Activated CD4-positive, alpha-beta memory T cell treated with anti-CD3 and anti-CD28 coated beads, Interleukin-2, amount 10 ng/mL, durations not matched to agents 7 days and 5 days (primary cell): ENCODE data around the gene PNRC2. TPM values are rescaled to one million over a fixed set of nuclear protein-coding genes. Genes with fewer than 3 reads are reported as not detected.
"Not testable (repeated sequence)": the region's sequence is repeated elsewhere in the genome, so short reads cannot be mapped to it uniquely, and the experiment has no call there.

Experiments
- CTCF ChIA-PET: fragments of 350-600 bp; sonication (Branson Sonifier 250); formaldehyde crosslinking; loops from one replicate; lab custom pipeline; 2021; ENCODE audit warnings: antibody characterized with exemption, inconsistent platforms; lab: Charles Lee
- POLR2A ChIA-PET: fragments of 350-600 bp; sonication (Branson Sonifier 250); formaldehyde crosslinking; loops from one replicate; lab custom pipeline; 2021; ENCODE audit warnings: antibody characterized with exemption; lab: Charles Lee
- DNase-seq: peaks from one replicate; pipeline ENCODE4 v3.0.0-alpha.2; 2020
- H3K27ac Mint-ChIP-seq: one replicate; pipeline ENCODE4 v1.8.0; 2021; ENCODE audit warnings: mild to moderate bottlenecking, mixed read lengths
- H3K27me3 Mint-ChIP-seq: one replicate; pipeline ENCODE4 v1.8.0; 2021; ENCODE audit warnings: mixed read lengths
- H3K36me3 Mint-ChIP-seq: one replicate; pipeline ENCODE4 v1.8.0; 2021; ENCODE audit warnings: low read depth, mixed read lengths
- H3K4me1 Mint-ChIP-seq: one replicate; pipeline ENCODE4 v1.8.0; 2021; ENCODE audit warnings: mixed read lengths
- H3K4me3 Mint-ChIP-seq: one replicate; pipeline ENCODE4 v1.8.0; 2021; ENCODE audit warnings: mild to moderate bottlenecking, mixed read lengths
- H3K9me3 Mint-ChIP-seq: one replicate; pipeline ENCODE4 v1.8.0; 2021; ENCODE audit warnings: mixed read lengths
- total RNA-seq, 2 experiments: library from RNA; stranded (reverse); gene quantifications; one replicate each; pipeline ENCODE4 v1.2.3, GENCODE V29; 2021

Gene PNRC2
- total RNA-seq, 2 experiments from 2014 or later, result 153 to 158 TPM

GRCh38 chr1:23924601-23925000 is 35.0 kb upstream of the PNRC2 start:
- H3K36me3 Mint-ChIP-seq, result no peaks in the 10 kb centered on the region
- peaks cover 2% of the 10 kb centered on the region for H3K4me1 Mint-ChIP-seq
- H3K27ac Mint-ChIP-seq, result no peak overlapping the region
- ChIA-PET POLR2A (no interaction called here), CTCF (no interaction called here)
- H3K27me3 Mint-ChIP-seq, result peaks cover 11% of the 10 kb centered on the region
- no peak for DNase-seq
- H3K9me3 Mint-ChIP-seq, result no peaks in the 10 kb centered on the region
- H3K4me3 Mint-ChIP-seq, result no peak overlapping the region

- H3K4me1 Mint-ChIP-seq, result no peaks in the 10 kb centered on the region
- ChIA-PET CTCF (no interaction called here), POLR2A (no interaction called here)
Observed at GRCh38 chr1:23925279-23925678, 34.3 kb upstream of the PNRC2 start.

DNA sequence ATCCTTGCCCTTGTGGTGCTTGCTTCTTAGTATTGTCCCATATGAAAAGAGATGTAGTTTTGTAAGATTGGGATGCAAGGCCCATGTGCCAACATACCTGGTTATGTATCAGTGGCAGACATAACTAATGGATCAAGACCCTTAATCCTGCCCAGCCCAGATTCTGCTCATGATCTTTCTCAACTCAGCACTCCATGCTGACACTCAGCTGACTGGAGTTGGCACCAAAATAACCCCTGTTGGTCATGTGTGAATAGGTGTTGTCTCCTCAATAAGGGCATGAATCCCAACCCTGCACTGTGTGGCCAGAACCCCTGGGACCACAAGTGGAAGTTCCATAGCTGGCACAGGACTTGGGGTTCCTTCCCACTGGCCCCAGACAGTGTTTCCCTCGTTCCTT is 32.5 kb upstream of the PNRC2 start:
- Mint-ChIP-seq H3K4me1 (no peaks in the 10 kb centered on the region), H3K27me3 (peaks cover 15% of the 10 kb centered on the region), H3K27ac (no peak overlapping the region), H3K4me3 (no peak overlapping the region), H3K36me3 (no peaks in the 10 kb centered on the region), H3K9me3 (no peaks in the 10 kb centered on the region)
- CTCF ChIA-PET, result no interaction called here
- DNase-seq, result no peak
- POLR2A ChIA-PET, result no interaction called here

More at GRCh38 chr1:23925279-23925678, 34.3 kb upstream of the PNRC2 start:
- no peak for DNase-seq
- Mint-ChIP-seq H3K27me3 (peaks cover 10% of the 10 kb centered on the region), H3K9me3 (no peaks in the 10 kb centered on the region), H3K27ac (no peak overlapping the region), H3K4me3 (no peak overlapping the region), H3K36me3 (no peaks in the 10 kb centered on the region)

GRCh38 chr1:23928789-23929188 is 30.8 kb upstream of the PNRC2 start:
- no peak for DNase-seq
- ChIA-PET POLR2A (no interaction called here), CTCF (no interaction called here)
- Mint-ChIP-seq H3K4me3 (no peak overlapping the region), H3K4me1 (no peaks in the 10 kb centered on the region), H3K27me3 (peaks cover 14% of the 10 kb centered on the region), H3K9me3 (no peaks in the 10 kb centered on the region), H3K36me3 (no peaks in the 10 kb centered on the region), H3K27ac (no peak overlapping the region)

DNA sequence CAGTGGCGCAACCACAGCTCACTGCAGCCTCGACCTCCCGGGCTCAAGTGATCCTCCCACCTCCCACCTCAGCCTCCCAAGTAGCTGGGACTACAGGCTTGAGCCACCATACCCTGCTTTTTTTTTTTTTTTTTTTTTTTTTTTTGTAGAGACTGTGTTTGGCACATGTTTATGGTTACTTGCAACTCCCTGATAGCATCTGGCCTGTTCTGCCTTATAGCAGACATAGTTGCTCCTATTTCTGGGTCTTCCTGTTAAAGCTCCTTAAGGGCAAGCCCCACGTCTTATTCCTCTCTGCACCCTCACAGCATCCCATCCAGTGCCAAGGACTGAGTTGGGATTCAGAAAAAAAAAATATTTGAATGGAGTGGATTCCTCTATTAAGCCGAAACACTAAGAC is 29.4 kb upstream of the PNRC2 start:
- no peak for DNase-seq
- CTCF ChIA-PET, result interaction anchor here (0.6 to 1.5 kb wide), 2 partner anchors 14 to 55 kb away, joined by 3 to 5 read pairs; no protein-coding TSS in a partner anchor
- Mint-ChIP-seq H3K4me1 (no peaks in the 10 kb centered on the region), H3K9me3 (no peaks in the 10 kb centered on the region), H3K27me3 (peaks cover 11% of the 10 kb centered on the region), H3K4me3 (no peak overlapping the region), H3K36me3 (no peaks in the 10 kb centered on the region), H3K27ac (no peak overlapping the region)
- POLR2A ChIA-PET, result no interaction called here

DNA sequence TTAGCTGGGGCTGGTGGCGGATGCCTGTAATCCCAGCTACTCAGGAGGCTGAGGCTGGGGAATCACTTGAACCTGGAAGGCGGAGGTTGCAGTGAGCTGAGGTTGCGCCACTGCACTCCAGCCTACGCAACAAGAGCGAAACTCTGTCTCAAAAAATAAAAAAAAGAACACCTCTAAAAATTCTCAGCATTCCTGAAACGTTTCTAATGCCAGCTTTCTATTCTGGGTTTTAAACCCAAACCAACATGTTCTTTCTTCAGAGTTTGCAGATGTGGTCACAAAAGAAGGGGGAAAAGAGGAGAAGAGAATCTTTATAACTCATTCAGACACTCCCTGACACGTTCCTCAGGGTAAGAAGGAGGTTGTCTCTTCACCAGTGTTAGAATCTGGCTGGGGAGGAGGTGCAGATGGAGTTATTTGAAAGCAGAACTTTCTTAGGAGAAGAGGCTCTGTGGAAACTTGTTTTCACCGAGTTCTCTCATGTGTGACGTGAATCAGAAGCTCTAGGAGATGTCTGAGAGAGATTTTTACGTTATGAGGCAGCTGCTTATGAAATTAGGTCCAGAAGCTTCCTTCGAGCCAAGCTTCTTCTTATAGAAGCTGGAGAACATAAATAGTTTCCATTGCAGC is 28.7 kb upstream of the PNRC2 start:
- POLR2A ChIA-PET, result no interaction called here
- no peaks in the 10 kb centered on the region for H3K9me3 Mint-ChIP-seq
- no peak overlapping the region for H3K27ac Mint-ChIP-seq
- peaks cover 11% of the 10 kb centered on the region for H3K27me3 Mint-ChIP-seq
- no peaks in the 10 kb centered on the region for H3K36me3 Mint-ChIP-seq
- no peaks in the 10 kb centered on the region for H3K4me1 Mint-ChIP-seq
- H3K4me3 Mint-ChIP-seq, result no peak overlapping the region
- CTCF ChIA-PET, result interaction anchor here (0.6 to 1.5 kb wide), 3 partner anchors 14 to 714 kb away, joined by 3 to 5 read pairs (median 3); partner anchors contain the start of gene HTR1D
- no peak for DNase-seq

DNA sequence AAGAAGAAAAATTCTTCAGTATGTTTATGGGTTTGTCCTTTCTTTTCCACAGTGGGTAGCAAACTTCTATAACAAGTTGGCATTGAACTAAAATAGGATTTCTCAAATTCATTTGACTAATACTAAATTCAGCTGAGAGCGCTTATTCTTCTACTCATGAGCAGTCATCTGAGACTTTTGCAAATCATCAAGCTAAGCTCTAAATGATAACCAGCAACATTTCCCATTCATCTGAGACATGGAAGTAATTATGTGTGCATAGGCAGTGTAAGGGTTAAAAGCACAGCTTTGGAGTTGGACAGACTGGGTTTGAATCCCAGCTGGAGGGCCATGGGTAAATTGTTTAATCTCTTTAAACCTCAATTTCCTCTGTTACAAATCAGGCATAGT is 28.1 kb upstream of the PNRC2 start:
- CTCF ChIA-PET, result interaction anchor here (0.6 to 0.8 kb wide), 2 partner anchors 121 to 714 kb away, joined by 3 read pairs; partner anchors contain the start of gene HTR1D
- no peaks in the 10 kb centered on the region for H3K4me1 Mint-ChIP-seq
- no peak for DNase-seq
- H3K27ac Mint-ChIP-seq, result no peak overlapping the region
- POLR2A ChIA-PET, result no interaction called here
- H3K9me3 Mint-ChIP-seq, result no peaks in the 10 kb centered on the region
- H3K27me3 Mint-ChIP-seq, result peaks cover 11% of the 10 kb centered on the region
- no peaks in the 10 kb centered on the region for H3K36me3 Mint-ChIP-seq
- no peak overlapping the region for H3K4me3 Mint-ChIP-seq

- no peak overlapping the region for H3K27ac Mint-ChIP-seq
- peaks cover 10% of the 10 kb centered on the region for H3K27me3 Mint-ChIP-seq
Observed at GRCh38 chr1:23936481-23937176, 23.0 kb upstream of the PNRC2 start.

DNA sequence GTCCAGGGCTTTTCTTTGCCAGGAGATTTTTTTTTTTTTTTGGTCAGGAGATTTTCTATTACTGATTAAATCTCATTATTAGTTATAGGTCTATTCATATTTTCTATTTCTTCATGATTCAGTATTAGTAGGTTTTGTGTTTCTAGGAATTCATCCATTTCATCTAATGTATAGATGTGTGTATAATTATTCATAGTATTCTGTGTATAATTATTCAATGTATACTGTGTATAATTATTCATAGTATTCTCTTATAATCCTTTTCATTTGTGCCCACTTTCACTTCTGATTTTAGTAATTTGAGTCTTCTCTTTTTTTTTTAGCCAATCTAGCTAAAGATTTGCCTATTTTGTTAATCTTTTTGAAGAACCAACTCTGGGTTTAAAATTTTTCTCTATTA is 12.3 kb upstream of the PNRC2 start:
- Mint-ChIP-seq H3K9me3 (peaks cover 2% of the 10 kb centered on the region), H3K4me1 (no peaks in the 10 kb centered on the region), H3K27ac (no peak overlapping the region), H3K4me3 (no peak overlapping the region), H3K27me3 (peaks cover 26% of the 10 kb centered on the region), H3K36me3 (peaks cover 3% of the 10 kb centered on the region)
- DNase-seq, result no peak
- POLR2A ChIA-PET, result no interaction called here
- CTCF ChIA-PET, result interaction anchor here (0.7 to 2.0 kb wide), 6 partner anchors 10 to 175 kb away, joined by 3 to 5 read pairs (median 3); no protein-coding TSS in a partner anchor

More at GRCh38 chr1:23936481-23937176, 23.0 kb upstream of the PNRC2 start:
- H3K36me3 Mint-ChIP-seq, result no peaks in the 10 kb centered on the region
- H3K4me3 Mint-ChIP-seq, result no peak overlapping the region
- H3K4me1 Mint-ChIP-seq, result no peaks in the 10 kb centered on the region
- ChIA-PET CTCF (no interaction called here), POLR2A (no interaction called here)
- no peak for DNase-seq
- H3K9me3 Mint-ChIP-seq, result no peaks in the 10 kb centered on the region

DNA sequence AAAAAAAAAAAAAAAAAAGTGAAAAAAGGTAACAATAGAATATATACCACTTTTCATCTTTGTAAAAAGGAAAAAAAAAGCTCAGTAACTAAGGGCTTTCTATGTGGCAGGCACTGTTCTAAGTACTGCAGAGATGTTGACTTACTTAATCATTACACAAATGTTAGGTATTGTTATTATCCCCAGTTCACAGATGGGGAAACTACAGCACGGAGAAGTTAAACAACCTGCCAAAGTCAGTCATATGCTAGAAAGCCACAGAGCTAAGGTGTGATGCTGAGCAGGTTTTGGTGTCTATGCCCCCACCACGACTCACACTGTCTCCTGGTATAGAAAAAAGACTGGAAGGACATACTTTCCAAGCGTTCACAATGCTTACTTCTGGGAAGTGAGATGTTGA is 6.6 kb upstream of the PNRC2 start:
- no peaks in the 10 kb centered on the region for H3K36me3 Mint-ChIP-seq
- peaks cover 2% of the 10 kb centered on the region for H3K27me3 Mint-ChIP-seq
- H3K27ac Mint-ChIP-seq, result no peak overlapping the region
- no peak for DNase-seq
- POLR2A ChIA-PET, result interaction anchor here (1.0 kb wide), 1 partner anchor 52 kb away, joined by 3 read pairs; no protein-coding TSS in a partner anchor
- CTCF ChIA-PET, result interaction anchor here (0.9 kb wide), 1 partner anchor 143 kb away, joined by 3 read pairs; no protein-coding TSS in a partner anchor
- no peak overlapping the region for H3K4me3 Mint-ChIP-seq
- peaks cover 22% of the 10 kb centered on the region for H3K4me1 Mint-ChIP-seq
- no peaks in the 10 kb centered on the region for H3K9me3 Mint-ChIP-seq

DNA sequence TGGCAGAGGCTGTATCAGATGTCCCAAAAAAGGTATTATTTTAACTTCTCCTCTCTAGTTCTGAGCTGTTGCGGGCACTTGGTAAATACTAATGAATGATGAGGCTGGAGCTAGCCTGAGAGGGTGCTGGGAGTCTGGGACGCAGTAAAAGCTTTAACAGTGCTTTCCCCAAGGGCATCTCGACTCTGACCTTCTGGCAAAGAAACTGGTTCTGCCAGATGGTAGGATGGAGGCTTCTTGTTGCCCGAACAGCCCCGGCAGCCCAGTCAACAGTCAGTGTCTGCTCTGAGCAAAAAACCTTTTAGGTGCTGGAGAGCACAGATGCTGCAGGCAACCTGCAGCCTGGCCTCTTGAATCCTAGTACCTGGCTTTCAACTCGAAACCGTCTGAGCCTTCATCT is 2.5 kb upstream of the PNRC2 start:
- Mint-ChIP-seq H3K4me1 (peaks cover 41% of the 10 kb centered on the region), H3K27me3 (peaks cover 2% of the 10 kb centered on the region), H3K4me3 (peak overlapping the region; percentile 12), H3K27ac (peak overlapping the region; percentile 54), H3K36me3 (peaks cover 24% of the 10 kb centered on the region), H3K9me3 (no peaks in the 10 kb centered on the region)
- ChIA-PET POLR2A (interaction anchor here (1.1 to 15.2 kb wide), 6 partner anchors 9 to 186 kb away, joined by 3 to 515 read pairs (median 4); partner anchors contain the start of genes GALE, HMGCL and SRSF10), CTCF (interaction anchor here (0.7 to 1.9 kb wide), 5 partner anchors 9 to 458 kb away, joined by 3 to 5 read pairs (median 3); partner anchors contain the start of genes NIPAL3 and SRSF10)
- no peak for DNase-seq

GRCh38 chr1:23958040-23958809 is 1.4 kb upstream of the PNRC2 start:
- peak; percentile 34 for DNase-seq
- Mint-ChIP-seq H3K4me3 (peak overlapping the region; percentile 100), H3K4me1 (peaks cover 49% of the 10 kb centered on the region), H3K36me3 (peaks cover 32% of the 10 kb centered on the region), H3K27ac (peak overlapping the region; percentile 100)
- H3K27me3 Mint-ChIP-seq, H3K9me3 Mint-ChIP-seq: not testable (repeated sequence)
- ChIA-PET CTCF (interaction anchor here (0.7 to 1.2 kb wide), 2 partner anchors 10 to 42 kb away, joined by 3 to 5 read pairs; no protein-coding TSS in a partner anchor), POLR2A (interaction anchor here (0.6 to 15.2 kb wide), 19 partner anchors 8 to 267 kb away, joined by 3 to 515 read pairs (median 5); partner anchors contain the start of genes CNR2, ELOA, FUCA1 and GALE)
